Muscle of leg (tissue), 11 donors: Measurements from ENCODE around the gene HNRNPDL. TPM values are rescaled to one million over a fixed set of nuclear protein-coding genes. Genes with fewer than 3 reads are reported as not detected.

Source experiments
- DNase-seq: peaks from one replicate; pipeline ENCODE4 v3.0.0; 2013
- H3K27ac ChIP-seq: one replicate; pipeline ENCODE4 v1.5.1; 2013; ENCODE audit warnings: mild to moderate bottlenecking, low read length, control low read depth
- H3K27me3 ChIP-seq: one replicate; pipeline ENCODE4 v1.6.1; 2013; ENCODE audit warnings: low read length; ENCODE audit not compliant: control insufficient read depth, insufficient read depth
- H3K36me3 ChIP-seq: one replicate; pipeline ENCODE4 v1.6.1; 2013; ENCODE audit warnings: low read length; ENCODE audit not compliant: control insufficient read depth, insufficient read depth
- H3K4me1 ChIP-seq: one replicate; pipeline ENCODE4 v1.6.1; 2013; ENCODE audit warnings: low read length; ENCODE audit not compliant: control insufficient read depth, insufficient read depth
- H3K4me3 ChIP-seq: one replicate; pipeline ENCODE4 v1.5.1; 2013; ENCODE audit warnings: low read length, control low read depth
- H3K9me3 ChIP-seq: replicated peaks from 2 replicates; pipeline ENCODE4 v1.6.1; 2013; ENCODE audit warnings: low read depth, low read length; ENCODE audit not compliant: control insufficient read depth
- WGBS: methylation state at CpG from one replicate; pipeline ENCODE4 v1.1.5; 2013; ENCODE audit warnings: missing lambda C conversion rate; ENCODE audit not compliant: insufficient coverage; 5-methylcytosine and 5-hydroxymethylcytosine counted together
- polyA plus RNA-seq, 8 donors: library from polyadenylated mRNA; unstranded; fragments of 120-200 nt; gene quantifications; one replicate each; pipeline versions ENCODE4 v1.2.1 to v1.2.3, GENCODE V29; 2013; ENCODE audit warnings: inconsistent platforms in 1 of 8, low replicate concordance in 1 of 8; ENCODE audit not compliant: insufficient read length in 8 of 8, insufficient read depth in 1 of 8
- total RNA-seq: library from RNA; stranded (reverse); fragments of 120-200 nt; gene quantifications from one replicate; pipeline ENCODE4 v1.2.4, GENCODE V29; 2013

The HNRNPDL gene
- total and polyA plus RNA-seq, 9 donors: 301 to 445 (median 392) TPM

DNA sequence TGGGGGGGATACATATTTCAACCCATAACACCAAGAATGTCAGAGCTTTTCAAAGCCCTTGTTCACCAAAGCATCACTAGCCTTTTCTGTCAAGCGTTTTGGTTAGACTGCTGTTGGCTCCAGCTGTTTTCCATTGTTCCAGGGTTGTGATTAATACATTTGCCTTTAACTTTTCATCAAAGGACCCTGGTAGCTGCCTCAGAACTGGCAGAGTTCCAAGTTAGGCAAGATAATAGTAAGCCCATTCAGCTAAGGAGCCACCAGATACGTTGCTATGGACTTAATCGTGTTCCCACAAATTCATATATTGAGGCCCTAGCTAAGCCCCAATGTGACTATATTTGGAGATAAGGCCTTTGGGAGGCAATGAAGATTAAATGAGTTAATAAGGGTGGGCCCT is 37.2 kb upstream of the HNRNPDL start:
- Histone ChIP-seq H3K4me3 (no peak overlapping the region), H3K36me3 (peaks cover 10% of the 10 kb centered on the region), H3K4me1 (no peaks in the 10 kb centered on the region), H3K9me3 (peaks cover 3% of the 10 kb centered on the region), H3K27ac (no peak overlapping the region), H3K27me3 (no peaks in the 10 kb centered on the region)
- no peak for DNase-seq
- no CpG with 5 or more reads among the region's 3 CpGs for WGBS

DNA sequence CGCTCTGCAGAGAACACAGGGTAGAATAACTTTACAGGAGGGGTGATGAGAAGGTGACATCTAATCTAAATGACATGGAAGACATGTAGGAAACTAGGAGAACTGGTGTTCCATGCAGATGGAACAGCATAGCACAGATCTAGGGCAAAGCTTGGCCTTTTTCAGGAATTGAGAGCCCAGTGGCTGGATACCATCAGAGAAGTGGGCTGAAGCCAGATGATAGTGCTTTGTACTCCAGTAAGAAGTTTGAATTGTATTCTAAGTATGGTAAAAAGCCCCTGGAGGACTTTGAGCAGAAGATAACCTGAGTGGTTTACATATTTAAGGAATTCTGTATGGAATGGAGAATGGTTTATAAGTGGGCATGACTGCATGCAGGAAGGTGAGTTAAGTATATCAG is 33.0 kb upstream of the HNRNPDL start:
- Histone ChIP-seq H3K4me3 (no peak overlapping the region), H3K4me1 (no peaks in the 10 kb centered on the region), H3K9me3 (peaks cover 2% of the 10 kb centered on the region), H3K36me3 (peaks cover 25% of the 10 kb centered on the region), H3K27ac (no peak overlapping the region), H3K27me3 (no peaks in the 10 kb centered on the region)
- DNase-seq: no peak
- no CpG with 5 or more reads among the region's 1 CpG for WGBS

DNA sequence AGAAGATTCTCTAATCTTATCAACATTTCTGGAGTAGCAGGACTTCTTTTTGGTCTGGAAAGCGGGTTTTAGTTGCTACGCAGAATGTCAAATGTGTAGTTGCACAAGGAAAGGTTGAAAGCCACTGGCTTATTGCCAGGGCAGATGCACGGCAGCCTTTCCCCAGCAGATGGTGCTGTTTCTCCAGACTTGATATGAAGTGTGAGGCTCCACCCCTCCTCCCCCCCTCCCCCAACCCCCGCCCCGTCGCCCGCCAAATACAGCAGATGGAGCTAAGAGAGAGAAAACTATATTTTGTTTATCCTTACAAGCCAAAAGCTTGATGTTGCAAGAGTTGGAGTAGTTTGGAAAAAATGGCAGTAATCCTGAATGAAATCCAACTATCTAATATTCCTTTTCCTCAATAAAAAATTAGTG is 32.2 kb upstream of the HNRNPDL start:
- peak; percentile 92 for DNase-seq
- Histone ChIP-seq H3K27me3 (no peaks in the 10 kb centered on the region), H3K36me3 (peaks cover 28% of the 10 kb centered on the region), H3K9me3 (no peaks in the 10 kb centered on the region), H3K4me3 (no peak overlapping the region), H3K27ac (no peak overlapping the region), H3K4me1 (no peaks in the 10 kb centered on the region)
- no CpG with 5 or more reads among the region's 7 CpGs for WGBS

DNA sequence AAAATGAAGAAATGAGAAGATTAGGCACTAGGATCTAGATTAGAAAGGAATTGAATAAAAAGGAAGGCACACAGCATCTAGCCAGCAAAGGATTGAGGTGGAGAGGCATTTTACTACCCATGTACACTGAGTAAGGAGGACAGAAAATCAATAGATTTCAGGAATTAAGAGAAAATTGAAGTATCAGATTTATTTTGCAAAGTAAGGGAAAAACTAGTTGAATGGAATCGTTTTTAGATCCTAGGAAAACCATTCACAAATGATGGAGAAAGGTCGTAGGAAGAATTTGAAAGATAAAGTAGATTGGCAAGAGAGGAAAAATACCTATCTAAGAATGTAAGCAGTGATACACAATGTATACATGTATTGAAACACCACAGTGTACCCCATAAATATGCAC is 31.4 kb upstream of the HNRNPDL start:
- Histone ChIP-seq H3K27me3 (no peaks in the 10 kb centered on the region), H3K36me3 (peaks cover 35% of the 10 kb centered on the region), H3K4me1 (no peaks in the 10 kb centered on the region), H3K27ac (no peak overlapping the region), H3K9me3 (no peaks in the 10 kb centered on the region), H3K4me3 (no peak overlapping the region)
- no CpG with 5 or more reads among the region's 2 CpGs for WGBS
- DNase-seq: no peak

DNA sequence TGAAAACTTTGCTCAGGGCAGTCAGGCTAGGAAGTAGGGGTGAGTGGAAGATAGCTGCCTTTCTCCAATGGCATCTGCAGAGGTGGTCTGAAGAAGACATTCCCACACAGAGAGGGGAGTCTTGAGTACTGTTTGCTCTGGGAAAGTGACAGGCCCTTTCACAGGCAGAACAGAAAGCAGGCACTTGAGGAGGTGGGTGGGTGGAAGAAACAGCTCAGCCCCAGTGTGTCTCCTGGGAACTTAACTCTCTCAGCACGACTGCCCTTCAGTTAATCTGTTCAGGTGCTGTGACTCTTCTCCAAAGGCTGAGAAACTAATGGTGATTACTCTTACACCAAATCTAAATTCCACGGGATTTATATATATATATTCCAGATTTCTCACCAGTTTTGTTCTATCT is 28.5 kb upstream of the HNRNPDL start:
- no peak overlapping the region for H3K4me3 ChIP-seq
- no peak for DNase-seq
- WGBS: no CpG with 5 or more reads among the region's 2 CpGs
- peaks cover 43% of the 10 kb centered on the region for H3K36me3 ChIP-seq
- no peak overlapping the region for H3K27ac ChIP-seq
- H3K9me3 ChIP-seq: no peaks in the 10 kb centered on the region
- H3K4me1 ChIP-seq: no peaks in the 10 kb centered on the region
- no peaks in the 10 kb centered on the region for H3K27me3 ChIP-seq

DNA sequence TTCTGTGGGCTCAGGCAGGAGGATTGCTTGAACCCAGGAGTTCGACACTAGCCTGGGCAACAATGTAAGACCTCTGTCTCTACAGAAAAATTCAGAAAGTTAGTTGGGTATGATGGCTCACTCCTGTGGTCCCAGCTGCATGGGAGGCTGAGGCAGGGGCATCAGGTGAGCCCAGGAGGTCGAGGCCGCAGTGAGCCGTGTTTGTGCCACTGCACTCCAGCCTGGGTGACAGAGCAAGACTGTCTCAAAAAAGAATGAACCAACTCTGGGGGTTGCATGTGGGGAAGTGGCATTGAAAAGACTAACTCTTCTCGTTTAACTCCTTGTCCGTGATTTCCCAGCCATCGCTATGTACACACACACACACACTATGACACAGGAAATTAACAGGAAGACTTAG is 27.0 kb upstream of the HNRNPDL start:
- Histone ChIP-seq H3K27me3 (no peaks in the 10 kb centered on the region), H3K4me3 (no peak overlapping the region), H3K36me3 (peaks cover 45% of the 10 kb centered on the region), H3K4me1 (no peaks in the 10 kb centered on the region), H3K9me3 (no peaks in the 10 kb centered on the region), H3K27ac (no peak overlapping the region)
- DNase-seq: no peak
- 89% methylated on average over 4 of the region's 7 CpGs for WGBS

DNA sequence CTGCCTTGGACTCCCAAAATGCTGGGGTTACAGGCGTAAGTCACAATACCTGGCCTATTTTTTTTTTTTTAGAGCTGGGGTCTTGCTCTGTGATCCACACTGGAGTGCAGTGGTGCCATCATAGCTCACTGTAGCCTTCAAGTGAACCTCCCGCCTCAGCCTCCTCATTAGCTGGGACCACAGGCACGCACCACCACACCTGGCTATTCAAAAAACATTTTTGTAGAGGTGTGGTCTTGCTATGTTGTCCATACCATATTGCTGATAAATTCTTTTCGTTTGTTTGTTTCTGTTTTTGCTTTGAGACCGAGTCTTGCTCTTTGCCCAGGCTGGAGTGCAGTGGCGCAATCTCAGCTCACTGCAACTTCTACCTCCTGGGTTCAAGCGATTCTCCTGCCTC is 21.8 kb upstream of the HNRNPDL start:
- Histone ChIP-seq H3K9me3 (no peaks in the 10 kb centered on the region), H3K36me3 (peaks cover 46% of the 10 kb centered on the region), H3K4me1 (no peaks in the 10 kb centered on the region), H3K27me3 (no peaks in the 10 kb centered on the region), H3K27ac (no peak overlapping the region), H3K4me3 (no peak overlapping the region)
- WGBS: 100% methylated on average over 2 of the region's 7 CpGs
- DNase-seq: no peak

DNA sequence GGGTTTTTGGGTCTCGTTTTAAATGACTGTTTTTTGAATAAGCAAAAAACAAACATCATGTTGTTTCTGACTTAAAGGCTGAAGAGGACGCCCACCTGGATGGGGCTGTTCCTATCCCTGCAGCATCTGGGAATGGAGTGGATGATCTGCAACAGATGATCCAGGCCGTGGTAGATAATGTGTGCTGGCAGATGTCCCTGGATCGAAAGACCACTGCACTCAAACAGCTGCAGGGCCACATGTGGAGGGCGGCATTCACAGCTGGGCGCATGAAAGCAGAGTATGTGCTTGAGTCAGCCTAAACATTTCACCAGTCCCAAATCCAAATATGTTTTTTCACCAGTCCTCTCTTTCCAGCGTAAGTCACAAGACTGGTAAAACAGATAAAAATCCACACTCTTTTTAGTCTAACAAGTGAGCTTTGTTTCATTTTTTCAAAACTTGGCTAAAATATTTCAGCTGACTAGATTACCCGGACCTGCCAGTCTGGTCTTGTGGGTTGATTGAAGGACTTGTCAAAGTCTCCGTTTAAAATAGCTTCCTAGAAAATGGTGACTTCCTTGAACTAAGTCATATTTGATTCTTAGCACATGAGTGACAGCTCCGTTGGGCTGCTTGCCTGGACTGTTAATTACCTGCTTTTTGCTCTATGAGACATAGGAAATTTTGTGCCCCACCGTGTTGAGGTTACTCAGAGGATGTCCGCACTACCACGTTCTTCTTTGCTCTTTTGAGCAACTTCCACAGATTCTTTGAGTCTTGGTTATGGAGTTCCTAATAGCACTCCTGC is 20.9 kb upstream of the HNRNPDL start:
- 53% methylated on average over 8 of the region's 13 CpGs for WGBS

DNA sequence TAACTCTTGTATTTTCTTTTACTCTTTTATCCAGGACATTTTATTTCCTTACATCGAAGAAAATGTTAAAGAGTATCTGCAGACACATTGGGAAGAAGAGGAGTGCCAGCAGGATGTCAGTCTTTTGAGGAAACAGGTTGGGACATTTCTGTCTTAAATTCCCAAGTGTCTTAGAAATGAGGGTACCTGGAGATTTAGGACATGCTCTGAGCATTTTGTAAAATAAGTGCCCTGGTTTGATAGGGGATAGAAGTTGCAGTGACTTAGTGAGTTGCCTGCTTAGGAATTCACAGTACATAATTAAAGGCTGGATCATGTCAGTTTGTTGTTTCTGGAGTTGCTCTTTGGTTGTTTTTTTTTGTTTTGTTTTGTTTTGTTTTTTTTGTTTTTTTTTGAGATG is 17.6 kb upstream of the HNRNPDL start:
- DNase-seq: no peak
- no CpG with 5 or more reads among the region's 1 CpG for WGBS
- no peaks in the 10 kb centered on the region for H3K4me1 ChIP-seq
- no peak overlapping the region for H3K27ac ChIP-seq
- no peaks in the 10 kb centered on the region for H3K27me3 ChIP-seq
- H3K36me3 ChIP-seq: peaks cover 30% of the 10 kb centered on the region
- no peak overlapping the region for H3K4me3 ChIP-seq
- H3K9me3 ChIP-seq: no peaks in the 10 kb centered on the region

More for the DNA sequence above, 20.9 kb upstream of the HNRNPDL start:
- Histone ChIP-seq H3K4me3 (no peak overlapping the region), H3K27ac (no peak overlapping the region), H3K27me3 (no peaks in the 10 kb centered on the region), H3K4me1 (no peaks in the 10 kb centered on the region), H3K9me3 (no peaks in the 10 kb centered on the region), H3K36me3 (peaks cover 42% of the 10 kb centered on the region)
- DNase-seq: peak; percentile 66

DNA sequence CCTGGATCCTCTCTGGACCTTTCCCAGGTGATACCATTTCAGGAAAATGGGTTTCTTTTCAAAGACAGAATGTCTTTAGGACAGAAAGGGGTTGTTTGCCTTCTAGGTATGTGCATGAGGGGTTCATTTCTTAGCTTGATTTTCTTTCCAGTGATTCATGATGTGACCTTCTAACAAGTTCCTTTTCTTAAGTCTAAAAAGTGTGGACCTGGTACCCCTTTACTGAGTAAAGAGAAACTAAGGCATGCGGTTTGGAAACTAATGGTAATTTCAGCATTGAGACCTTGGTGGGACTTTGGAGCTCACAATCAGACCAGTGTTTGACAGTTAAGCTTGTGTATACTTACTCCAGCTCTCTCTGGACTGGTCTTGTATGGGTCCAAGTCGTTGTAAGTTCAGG is 8.8 kb upstream of the HNRNPDL start:
- DNase-seq: no peak
- Histone ChIP-seq H3K4me1 (no peaks in the 10 kb centered on the region), H3K4me3 (no peak overlapping the region), H3K27ac (no peak overlapping the region), H3K9me3 (no peaks in the 10 kb centered on the region), H3K27me3 (no peaks in the 10 kb centered on the region), H3K36me3 (peaks cover 7% of the 10 kb centered on the region)
- WGBS: 100% methylated on average over 1 of the region's 2 CpGs
